ENCODE data around the gene MME.

GRCh38 chr3:155093261-155093660, 13.1 kb downstream of the MME start:
- TF ChIP-seq POLR2A (IDR thresholded peaks at IDR 0.05) = no peak
- TF ChIP-seq, protein P1, sequence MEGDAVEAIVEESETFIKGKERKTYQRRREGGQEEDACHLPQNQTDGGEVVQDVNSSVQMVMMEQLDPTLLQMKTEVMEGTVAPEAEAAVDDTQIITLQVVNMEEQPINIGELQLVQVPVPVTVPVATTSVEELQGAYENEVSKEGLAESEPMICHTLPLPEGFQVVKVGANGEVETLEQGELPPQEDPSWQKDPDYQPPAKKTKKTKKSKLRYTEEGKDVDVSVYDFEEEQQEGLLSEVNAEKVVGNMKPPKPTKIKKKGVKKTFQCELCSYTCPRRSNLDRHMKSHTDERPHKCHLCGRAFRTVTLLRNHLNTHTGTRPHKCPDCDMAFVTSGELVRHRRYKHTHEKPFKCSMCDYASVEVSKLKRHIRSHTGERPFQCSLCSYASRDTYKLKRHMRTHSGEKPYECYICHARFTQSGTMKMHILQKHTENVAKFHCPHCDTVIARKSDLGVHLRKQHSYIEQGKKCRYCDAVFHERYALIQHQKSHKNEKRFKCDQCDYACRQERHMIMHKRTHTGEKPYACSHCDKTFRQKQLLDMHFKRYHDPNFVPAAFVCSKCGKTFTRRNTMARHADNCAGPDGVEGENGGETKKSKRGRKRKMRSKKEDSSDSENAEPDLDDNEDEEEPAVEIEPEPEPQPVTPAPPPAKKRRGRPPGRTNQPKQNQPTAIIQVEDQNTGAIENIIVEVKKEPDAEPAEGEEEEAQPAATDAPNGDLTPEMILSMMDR (IDR thresholded peaks at IDR 0.05) = no peak

Data from vagina (tissue), 2 donors.